ENCODE measurements around the gene CTXN1.
"Not testable (repeated sequence)": the region's sequence is repeated elsewhere in the genome, so short reads cannot be mapped to it uniquely, and the experiment has no call there.

Gene CTXN1

GRCh38 chr19:7897292-7897691 is 28.6 kb downstream of the CTXN1 start:
- no peak for DNase-seq

- DNase-seq, result no peak
Measured at GRCh38 chr19:7895565-7895964, 30.4 kb downstream of the CTXN1 start.

GRCh38 chr19:7894612-7895309 is 31.2 kb downstream of the CTXN1 start:
- DNase-seq, result no peak

- not testable (repeated sequence) for DNase-seq
Measured at GRCh38 chr19:7893362-7894101, 32.4 kb downstream of the CTXN1 start.

GRCh38 chr19:7888826-7889217 is 37.1 kb downstream of the CTXN1 start:
- DNase-seq, result no peak

GRCh38 chr19:7888145-7888825 is 37.6 kb downstream of the CTXN1 start, which contains the start of gene LRRC8E:
TSS of gene LRRC8E (plus strand) at chr19:7888510. CDS start at chr19:7895604, 7,094 bp downstream.
- DNase-seq, result no peak

GRCh38 chr19:7887408-7888144 is 38.4 kb downstream of the CTXN1 start:
- DNase-seq, result no peak

GRCh38 chr19:7885818-7886217 is 40.1 kb downstream of the CTXN1 start:
- no peak for DNase-seq

GRCh38 chr19:7883796-7884570 is 42.0 kb downstream of the CTXN1 start:
- DNase-seq, result no peak

- no peak for DNase-seq
Measured at GRCh38 chr19:7883105-7883504, 42.8 kb downstream of the CTXN1 start.

GRCh38 chr19:7881910-7882309 is 44.0 kb downstream of the CTXN1 start:
- DNase-seq, result no peak

GRCh38 chr19:7879836-7880235 is 46.1 kb downstream of the CTXN1 start:
- no peak for DNase-seq

GRCh38 chr19:7879111-7879807 is 46.7 kb downstream of the CTXN1 start:
- no peak for DNase-seq

- no peak for DNase-seq
Measured at GRCh38 chr19:7877249-7877836, 48.6 kb downstream of the CTXN1 start.

- DNase-seq, result no peak
Measured at GRCh38 chr19:7874897-7875273, 51.0 kb downstream of the CTXN1 start.

Measured in CD4-positive, alpha-beta T cell treated with Interleukin-17A for 1 hour (primary cell).